Right ventricle myocardium inferior (tissue), 1 donor: ENCODE results near the gene KANTR. TPM values are rescaled to one million over a fixed set of nuclear protein-coding genes. Genes with fewer than 3 reads are reported as not detected.
A peak's percentile ranks its signal among the peaks of the same experiment; 100 is the strongest.

Source experiments
- ATAC-seq: fragments of 200-7000 bp; cut with Tn5 transposase; one replicate; pipeline ENCODE4 v1.9.1; 2020; ENCODE audit warnings: mild to moderate bottlenecking, moderate library complexity
- DNase-seq: peaks from one replicate; pipeline ENCODE4 v3.0.0; 2021; ENCODE audit errors: missing footprints
- intact Hi-C: fragments of 100-400 bp; cut with DNase I; formaldehyde crosslinking; loops from one replicate; pipeline ENCODE4 v1.11.0; 2022
- long read RNA-seq: library from polyadenylated mRNA; unstranded; transcript quantifications from one replicate; pipeline ENCODE4 v2.0.0, GENCODE V29; 2021
- total RNA-seq: library from RNA; stranded (reverse); fragmentation: NEBNext Ultra II Directional; extraction: Animal tissue kit (Norgen Biotek cat#: 25700); gene quantifications from one replicate; pipeline ENCODE4 v1.2.1, GENCODE V29; 2021
- donor health status: DM: no; HTN: yes; CAD: no; lungs with severe emphysema.

KANTR gene
- 3.4 TPM for total RNA-seq
- long read RNA-seq, partial matches to known transcripts = 0 of 1 reads
- long read RNA-seq, other reads (novel, unspliced or antisense) = 1 of 1 reads

GRCh38 chrX:53093748-53094581 lies at the start of gene KANTR:
TSS of gene KANTR (plus strand) at chrX:53094142. CDS start at chrX:53124273, 30,131 bp downstream.
- ATAC-seq (peak; percentile 93), DNase-seq (peak; percentile 89)
- intact Hi-C loops = loop anchor here (1.0 kb wide), 2 partner anchors 12 to 23 kb away; partner anchors contain the start of gene TSPYL2

GRCh38 chrX:53044995-53045394 lies 48.9 kb upstream of the KANTR start:
- intact Hi-C loops = no loop called here
- DNase-seq (no peak), ATAC-seq (no peak)

GRCh38 chrX:53047228-53047627 lies 46.7 kb upstream of the KANTR start:
- intact Hi-C loops = no loop called here
- no peak for ATAC-seq

GRCh38 chrX:53048169-53049126 lies 45.5 kb upstream of the KANTR start, which contains the start of gene GPR173:
TSS of gene GPR173 (plus strand) at chrX:53048789. CDS start at chrX:53076622, 27,833 bp downstream.
- no peak for DNase-seq
- intact Hi-C loops = no loop called here

More at GRCh38 chrX:53047228-53047627, 46.7 kb upstream of the KANTR start:
- DNase-seq = no peak

GRCh38 chrX:53049127-53049517 lies 44.8 kb upstream of the KANTR start:
- ATAC-seq (no peak), DNase-seq (no peak)
- intact Hi-C loops = no loop called here

More at GRCh38 chrX:53048169-53049126, 45.5 kb upstream of the KANTR start, which contains the start of gene GPR173:
- peak; percentile 93 for ATAC-seq

- intact Hi-C loops = no loop called here
- no peak for DNase-seq
- no peak for ATAC-seq
Measured at GRCh38 chrX:53050841-53051240, 43.1 kb upstream of the KANTR start.

- DNase-seq = no peak
- no peak for ATAC-seq
- intact Hi-C loops = no loop called here
Measured at GRCh38 chrX:53055244-53055849, 38.6 kb upstream of the KANTR start.

GRCh38 chrX:53056292-53056691 lies 37.6 kb upstream of the KANTR start:
- no peak for DNase-seq
- intact Hi-C loops = no loop called here
- no peak for ATAC-seq

- intact Hi-C loops = no loop called here
- DNase-seq (no peak), ATAC-seq (no peak)
Measured at GRCh38 chrX:53065104-53065503, 28.8 kb upstream of the KANTR start.

- intact Hi-C loops = loop anchor here (1.0 kb wide), 2 partner anchors 18 to 22 kb away; no protein-coding TSS in a partner anchor
Measured at GRCh38 chrX:53071064-53071463, 22.9 kb upstream of the KANTR start.

GRCh38 chrX:53071604-53072417 lies 22.1 kb upstream of the KANTR start:
- ATAC-seq (peak; percentile 93), DNase-seq (peak; percentile 88)
- intact Hi-C loops = loop anchor here (1.0 kb wide), 2 partner anchors 17 to 21 kb away; no protein-coding TSS in a partner anchor

More at GRCh38 chrX:53071064-53071463, 22.9 kb upstream of the KANTR start:
- no peak for DNase-seq
- no peak for ATAC-seq

GRCh38 chrX:53072418-53073114 lies 21.4 kb upstream of the KANTR start:
- ATAC-seq = no peak
- DNase-seq = no peak
- intact Hi-C loops = no loop called here

- intact Hi-C loops = no loop called here
- ATAC-seq = peak; percentile 14
- no peak for DNase-seq
Measured at GRCh38 chrX:53073115-53073586, 20.8 kb upstream of the KANTR start.

- intact Hi-C loops = no loop called here
- DNase-seq (no peak), ATAC-seq (no peak)
Measured at GRCh38 chrX:53075011-53075410, 18.9 kb upstream of the KANTR start.

GRCh38 chrX:53076671-53077070 lies 17.3 kb upstream of the KANTR start:
- DNase-seq (no peak), ATAC-seq (no peak)
- intact Hi-C loops = no loop called here

- intact Hi-C loops = no loop called here
- DNase-seq (no peak), ATAC-seq (no peak)
Measured at GRCh38 chrX:53077207-53078197, 16.4 kb upstream of the KANTR start.
